ENCODE measurements around the gene GPT2.
A peak's percentile ranks its signal among the peaks of the same experiment; 100 is the strongest.

The GPT2 gene

DNA sequence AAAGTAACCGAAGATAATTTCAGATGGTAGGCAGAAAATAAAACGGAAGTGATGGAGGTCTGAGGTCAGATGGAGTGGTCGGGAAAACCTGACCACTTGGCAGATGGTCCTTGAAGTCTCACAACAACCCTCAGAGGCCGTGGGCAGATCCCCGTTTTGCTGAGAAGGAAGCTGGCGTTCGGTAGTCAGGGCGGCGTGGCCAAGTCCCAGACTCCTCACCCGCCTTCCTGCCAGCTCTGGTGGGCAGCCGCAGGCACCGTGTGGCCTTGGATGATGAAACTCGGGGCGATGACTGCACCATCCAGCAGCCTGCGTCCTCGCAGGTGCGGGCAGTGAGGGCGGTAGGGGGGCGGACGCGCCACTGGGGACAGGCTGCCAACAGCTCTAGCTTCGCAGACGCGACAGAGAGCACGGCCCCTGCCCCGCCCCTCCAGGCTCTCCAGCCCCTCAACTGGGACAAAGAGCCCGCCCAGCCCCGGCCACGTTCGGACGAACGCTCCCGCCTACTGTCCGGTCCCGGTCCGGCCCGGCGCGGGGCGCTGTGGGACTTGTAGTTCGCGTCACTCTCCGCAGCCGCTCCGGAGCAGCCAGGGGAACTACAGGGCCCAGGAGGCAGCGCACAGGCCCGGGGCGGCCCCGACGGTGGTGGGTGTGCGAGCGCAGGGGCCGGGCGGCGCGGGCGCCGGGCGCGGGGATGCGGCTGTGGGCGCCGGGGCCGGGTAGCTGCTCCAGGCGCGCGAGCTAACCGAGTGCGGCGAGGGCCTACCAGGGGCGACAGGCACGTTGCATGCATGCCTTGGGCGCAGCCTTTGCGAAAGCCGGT lies at the start of gene GPT2:
TSS of gene GPT2 (plus strand) at position 673 of the 823 bp plus-strand sequence. CDS start 354 bp downstream, outside the sequence.
- peak; percentile 93 for DNase-seq

- DNase-seq = no peak
These were observed 47.3 kb upstream of the GPT2 start for GRCh38 chr16:46836534-46837530.

GRCh38 chr16:46839986-46840443 lies 44.1 kb upstream of the GPT2 start:
- DNase-seq = no peak

DNA sequence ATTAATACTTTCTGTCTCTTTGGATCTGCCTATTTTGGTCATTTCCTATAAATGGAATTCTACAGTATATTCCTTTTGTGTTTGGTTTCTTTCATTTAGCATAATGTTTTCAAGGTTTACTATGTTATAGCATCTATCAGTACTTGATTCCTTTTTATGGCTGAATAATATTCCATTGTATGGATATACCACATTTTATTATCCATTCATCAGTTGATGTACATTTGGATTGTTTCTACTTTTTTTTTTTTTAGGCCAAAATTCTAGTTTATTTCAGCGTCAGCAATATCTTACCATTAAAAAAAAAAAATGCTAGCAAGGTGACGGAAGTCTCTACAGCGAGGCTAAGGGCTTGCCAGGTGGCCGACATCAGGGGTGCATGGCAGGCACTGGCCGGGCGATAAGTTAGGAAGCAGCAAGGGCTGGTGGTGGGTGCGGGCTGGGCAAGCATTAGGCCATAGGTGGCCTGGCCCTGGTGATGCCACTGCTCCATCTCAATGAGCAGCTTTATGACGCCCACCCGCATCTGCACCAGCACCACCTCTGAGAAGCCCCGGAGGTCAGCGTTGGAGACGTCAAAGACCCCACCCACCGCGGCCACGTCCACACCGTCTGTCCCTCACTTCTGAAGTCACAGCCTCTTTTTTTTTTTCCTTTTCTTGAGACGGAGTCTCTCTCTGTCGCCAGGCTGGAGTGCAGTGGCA lies 41.8 kb upstream of the GPT2 start:
- DNase-seq = no peak

DNA sequence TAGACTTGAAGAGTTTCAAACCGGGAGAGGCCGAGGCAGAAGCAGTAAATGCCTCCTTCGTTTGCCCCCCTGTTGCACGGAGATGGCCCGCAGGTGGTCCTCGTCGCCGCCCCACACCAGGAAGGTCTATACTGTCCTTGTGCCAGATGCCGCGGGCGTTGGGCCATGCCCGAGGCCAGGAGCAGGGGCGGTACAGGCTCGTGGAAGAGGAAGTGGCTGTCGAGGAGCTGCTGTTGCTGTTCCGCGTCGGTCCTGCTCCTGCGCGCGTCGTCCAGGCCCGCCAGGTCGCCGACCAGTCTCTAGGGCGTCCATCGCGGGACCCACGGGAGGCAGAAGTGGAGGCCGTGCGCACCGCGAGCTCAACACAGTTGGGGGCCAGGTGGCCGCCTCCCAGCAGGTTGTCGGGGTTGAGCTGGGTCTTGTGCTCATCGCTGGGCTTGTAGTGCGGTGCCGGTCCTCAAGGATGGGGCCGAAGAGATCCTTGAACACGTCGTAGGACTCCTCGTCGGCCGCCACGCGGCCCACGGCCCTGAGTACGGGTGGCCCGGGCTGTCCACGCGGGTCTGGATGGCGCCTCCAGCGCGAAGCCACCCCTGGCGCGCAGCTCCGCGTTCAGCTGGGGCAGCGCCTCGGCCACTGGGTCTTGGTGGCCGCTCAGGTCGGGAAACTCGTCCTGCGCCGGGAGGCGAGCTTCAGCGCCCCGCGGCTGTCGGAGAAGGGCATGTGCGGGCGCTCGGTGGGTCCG lies 40.1 kb upstream of the GPT2 start:
- no peak for DNase-seq

GRCh38 chr16:46844771-46845170 lies 39.4 kb upstream of the GPT2 start:
- no peak for DNase-seq

DNA sequence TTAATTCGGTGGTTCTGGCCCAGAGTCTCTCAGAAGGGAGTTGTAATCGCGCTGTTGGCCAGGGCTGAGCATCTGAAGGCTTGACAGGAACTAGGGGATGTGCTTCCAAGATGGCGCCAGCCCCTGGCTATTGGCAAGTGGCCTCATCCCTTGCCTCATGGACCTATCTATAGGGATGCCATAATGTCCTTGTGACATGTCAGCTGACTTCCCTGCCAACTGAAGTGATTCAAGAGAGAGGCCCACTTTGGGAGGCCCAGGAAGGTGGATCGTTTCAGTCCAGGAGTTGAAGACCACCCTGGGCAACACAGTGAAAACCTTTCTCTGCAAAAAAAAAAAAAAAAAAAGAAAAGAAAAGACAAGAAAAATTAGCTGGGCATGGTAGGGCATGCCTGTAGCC lies 38.2 kb upstream of the GPT2 start:
- DNase-seq = no peak

- no peak for DNase-seq
These were observed 35.1 kb upstream of the GPT2 start for GRCh38 chr16:46848768-46849764.

DNA sequence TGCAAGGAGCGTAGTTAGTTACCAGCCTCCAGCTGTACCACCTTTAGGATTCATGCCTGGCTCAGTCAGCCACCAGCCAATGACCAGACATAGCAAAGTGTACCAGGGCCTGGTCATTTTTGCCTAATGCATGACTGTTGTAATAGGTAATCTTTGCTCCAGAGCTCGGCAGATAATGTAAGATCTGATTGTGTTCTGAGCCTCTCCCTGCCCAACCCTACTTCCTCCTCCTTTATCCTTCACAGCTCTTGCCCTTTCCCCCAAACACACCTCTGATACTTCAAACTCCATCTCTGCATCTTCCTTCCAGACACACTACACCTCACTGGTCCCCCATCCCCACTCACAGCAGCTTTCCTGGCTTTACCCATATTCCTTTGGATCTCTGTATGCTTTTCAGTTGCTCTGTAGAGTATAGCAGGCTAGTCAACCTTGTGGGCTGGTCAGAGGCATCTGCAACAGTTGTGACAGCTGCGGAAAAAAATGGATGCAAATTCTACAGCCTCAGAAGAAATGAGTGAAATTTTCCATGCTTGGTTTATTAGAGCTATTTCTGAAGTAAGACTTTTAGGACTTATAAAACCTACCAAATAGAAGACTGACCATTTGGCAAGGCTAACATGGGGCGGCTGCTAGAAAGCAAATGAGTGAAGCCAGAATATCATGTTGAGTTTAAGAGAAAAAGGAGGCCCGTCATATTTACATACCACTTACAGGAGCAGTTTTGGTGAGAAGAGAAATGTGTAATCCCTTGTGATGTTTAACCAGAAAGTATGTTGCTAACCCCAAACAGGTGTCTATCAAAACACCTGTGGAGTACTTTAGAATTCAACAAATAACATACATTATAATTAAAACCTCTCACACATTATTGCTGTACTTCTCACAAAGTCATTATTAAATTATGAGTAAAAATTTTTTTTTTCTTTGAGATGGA lies 33.3 kb upstream of the GPT2 start:
- no peak for DNase-seq

- DNase-seq = no peak
These were observed 32.0 kb upstream of the GPT2 start for GRCh38 chr16:46852130-46852529.

DNA sequence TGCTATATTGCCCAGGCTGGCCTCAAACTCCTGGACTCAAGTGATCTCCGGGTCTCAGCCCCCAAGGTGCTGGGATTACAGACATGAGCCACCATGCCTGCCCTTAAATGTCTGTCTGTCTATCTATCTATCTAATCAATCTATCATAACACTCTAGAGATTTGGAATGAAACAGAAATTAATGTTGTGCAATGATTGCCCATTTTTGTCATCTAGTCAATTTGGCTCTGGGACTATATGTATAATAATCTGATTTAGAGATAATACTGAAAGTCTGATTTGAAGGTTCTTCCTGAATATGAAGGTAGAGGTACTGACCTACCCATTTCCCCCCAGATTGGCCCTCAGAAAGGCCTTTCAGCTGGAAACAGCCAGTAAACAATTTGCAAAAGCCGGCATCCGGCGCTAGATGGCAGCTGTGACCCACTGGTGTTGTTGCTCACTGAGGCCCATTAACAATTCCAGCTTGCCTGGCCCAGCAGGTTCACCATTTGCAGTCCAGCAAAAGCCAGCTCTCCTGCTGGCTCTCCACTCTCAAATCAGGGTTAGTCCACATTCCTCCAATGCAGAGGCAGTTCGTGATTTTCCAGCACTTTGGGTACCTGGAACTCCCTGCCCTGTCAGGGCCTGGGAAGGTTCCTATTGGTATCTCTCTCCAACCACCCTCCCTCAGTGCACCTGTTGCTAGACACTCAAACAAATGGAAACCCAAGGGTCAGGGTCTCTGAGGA lies 30.3 kb upstream of the GPT2 start:
- peak; percentile 77 for DNase-seq

DNA sequence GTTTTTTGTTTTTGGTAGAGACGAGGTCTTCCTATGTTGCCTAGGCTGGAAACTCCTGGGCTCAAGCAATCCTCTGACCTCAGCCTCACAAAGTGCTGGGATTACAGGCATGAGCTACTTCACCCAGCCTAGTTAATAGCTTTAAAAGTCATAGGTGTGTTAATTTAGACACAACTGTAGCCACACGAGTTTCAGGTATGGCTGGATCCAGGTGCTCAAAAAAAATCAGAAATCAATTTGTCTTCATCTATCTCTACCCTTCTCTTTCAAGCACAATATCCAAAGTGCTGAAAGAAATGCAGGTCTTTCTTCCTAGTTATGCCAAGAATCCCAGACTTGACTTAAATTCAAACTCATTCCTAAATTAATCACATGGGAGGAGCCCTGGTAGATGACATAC lies 29.3 kb upstream of the GPT2 start:
- no peak for DNase-seq

DNA sequence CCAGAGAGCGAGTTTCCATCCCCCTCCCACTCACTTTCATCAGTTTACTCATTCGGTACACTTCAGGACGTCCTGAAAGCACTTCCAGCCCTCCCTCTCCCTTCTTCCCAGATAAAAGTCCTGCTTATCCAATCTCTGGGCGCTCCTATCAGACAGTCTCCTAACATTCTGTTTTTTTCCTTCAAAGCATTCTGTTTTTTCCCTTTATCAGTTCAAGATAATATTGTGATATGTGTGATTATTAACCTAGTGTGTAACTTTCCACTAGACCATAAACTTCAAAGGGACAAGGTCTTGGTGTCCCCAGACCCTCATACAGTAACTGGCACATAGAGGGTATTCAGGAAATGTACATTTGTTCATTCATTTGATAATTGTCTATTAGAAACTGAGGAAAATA lies 28.8 kb upstream of the GPT2 start:
- DNase-seq = no peak

GRCh38 chr16:46857368-46857945 lies 26.7 kb upstream of the GPT2 start:
- no peak for DNase-seq

GRCh38 chr16:46858151-46858550 lies 26.0 kb upstream of the GPT2 start:
- no peak for DNase-seq

DNA sequence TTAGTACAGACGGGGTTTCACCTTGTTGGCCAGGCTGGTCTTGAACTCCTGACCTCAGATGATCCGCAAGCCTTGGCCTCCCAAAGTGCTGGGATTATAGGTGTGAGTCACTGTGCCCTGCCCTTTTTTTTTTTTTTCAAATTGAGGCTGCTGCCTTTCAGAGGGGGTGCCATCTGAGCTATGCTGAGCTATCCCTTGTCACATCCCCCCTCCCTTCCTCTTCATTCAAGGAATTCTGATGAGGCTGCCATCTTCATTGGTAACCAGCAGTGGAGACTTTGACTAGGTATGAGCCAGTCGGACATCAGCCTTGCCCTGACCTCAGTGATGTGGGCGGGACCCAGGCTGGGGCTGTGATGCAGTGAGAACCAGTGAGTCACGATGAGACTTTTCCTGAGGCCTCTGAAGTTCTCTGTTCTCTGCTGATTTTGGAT lies 24.4 kb upstream of the GPT2 start:
- DNase-seq = peak; percentile 75

GRCh38 chr16:46862555-46863447 lies 21.4 kb upstream of the GPT2 start:
- peak; percentile 36 for DNase-seq

Measured in stimulated activated CD8-positive, alpha-beta memory T cell treated with anti-CD3 and anti-CD28 coated beads, Interleukin-4, amount 100 ng/mL, for 48 hours (primary cell).